Spleen (tissue), 11 donors: Measurements from ENCODE around the gene HECTD2. TPM values are rescaled to one million over a fixed set of nuclear protein-coding genes. Genes with fewer than 3 reads are reported as not detected.
A peak's percentile ranks its signal among the peaks of the same experiment; 100 is the strongest.
"Not testable (repeated sequence)": the region's sequence is repeated elsewhere in the genome, so short reads cannot be mapped to it uniquely, and the experiment has no call there.

Experiments
- DNase-seq: peaks from one replicate; pipeline ENCODE4 v3.0.0-alpha.2; 2020
- H3K27ac ChIP-seq, 8 donors: fragments of 200-600 bp; sonication (generic) in 7 of 8; 1 replicate in 4 of 8; 2 replicates in 4 of 8; pipeline versions ENCODE4 v1.5.0 to v1.8.0; 2016 to 2021; ENCODE audit warnings: inconsistent platforms in 4 of 8, mild to moderate bottlenecking in 4 of 8, moderate library complexity in 1 of 8
- H3K27me3 ChIP-seq, 7 donors: fragments of 200-600 bp; sonication (generic) in 6 of 7; replicated peaks in 1 of 7; 1 replicate in 4 of 7; 2 replicates in 3 of 7; pipeline versions ENCODE4 v1.5.0 to v1.8.0; 2016 to 2021; ENCODE audit warnings: inconsistent platforms in 3 of 7, mild to moderate bottlenecking in 1 of 7
- H3K36me3 ChIP-seq, 6 donors: fragments of 200-600 bp; sonication (generic) in 5 of 6; 1 replicate in 4 of 6; 2 replicates in 2 of 6; pipeline versions ENCODE4 v1.5.0 to v1.8.0; 2016 to 2021; ENCODE audit warnings: inconsistent platforms in 2 of 6
- H3K4me1 ChIP-seq, 6 donors: fragments of 200-600 bp; sonication (generic) in 5 of 6; 1 replicate in 3 of 6; 2 replicates in 3 of 6; pipeline versions ENCODE4 v1.5.0 to v1.8.0; 2016 to 2021; ENCODE audit warnings: inconsistent platforms in 3 of 6
- H3K4me3 ChIP-seq, 8 donors: fragments of 200-600 bp; sonication (generic) in 7 of 8; 1 replicate in 4 of 8; 2 replicates in 4 of 8; pipeline versions ENCODE4 v1.5.0 to v1.8.0; 2016 to 2021; ENCODE audit warnings: inconsistent platforms in 4 of 8, mild to moderate bottlenecking in 4 of 8, moderate library complexity in 2 of 8
- H3K9me3 ChIP-seq, 8 donors: fragments of 200-600 bp; sonication (generic) in 7 of 8; 1 replicate in 4 of 8; 2 replicates in 4 of 8; pipeline versions ENCODE4 v1.5.0 to v1.8.0; 2016 to 2021; ENCODE audit warnings: inconsistent platforms in 4 of 8
- POLR2A ChIP-seq, 3 donors: fragments of 450-650 bp; IDR thresholded peaks; one replicate each; pipeline ENCODE4 v1.5.1; 2017; ENCODE audit warnings: antibody characterized with exemption in 3 of 3, mild to moderate bottlenecking in 1 of 3
- POLR2AphosphoS5 ChIP-seq, 3 donors: sonication (generic); formaldehyde crosslinking; IDR thresholded peaks; one replicate each; pipeline ENCODE4 v1.5.1; 2017; ENCODE audit warnings: antibody characterized with exemption in 3 of 3
- WGBS, 5 donors: extraction: QIAGEN DNeasy Blood & Tissue Kit in 3 of 5; methylation state at CpG; one replicate each; pipeline versions ENCODE4 v1.1.5 to v1.1.7; 2013 to 2018; 5-methylcytosine and 5-hydroxymethylcytosine counted together
- intact Hi-C: fragments of 100-400 bp; cut with DNase I; formaldehyde crosslinking; loops from one replicate; pipeline ENCODE4 v1.15.0; 2023; ENCODE audit warnings: low total_unique reads
- polyA plus RNA-seq, 3 donors: library from polyadenylated mRNA; stranded (reverse); fragments of 200-250 nt; gene quantifications; one replicate each; pipeline ENCODE4 v1.2.1, GENCODE V29; 2013
- total RNA-seq, 7 donors: library from RNA; depleted of rRNA in 3 of 7; stranded (reverse); fragments of >200 nt in 3 of 7; fragmentation: NEBNext Ultra II Directional in 4 of 7; extraction: Animal tissue kit (Norgen Biotek cat#: 25700) in 4 of 7; gene quantifications; one replicate each; pipeline versions ENCODE4 v1.1.0 to v1.2.1, GENCODE V29; 2016 to 2021
- TF ChIP-seq, protein P1 (sequence below), 11 experiments: fragments of 200-600 bp in 7 of 11; fragments of 450-650 bp in 4 of 11; sonication (generic) in 4 of 11; IDR thresholded peaks in 8 of 11; conservative IDR thresholded peaks in 3 of 11; 1 replicate in 7 of 11; 2 replicates in 4 of 11; pipeline versions ENCODE4 v1.4.0 to v1.8.0; 2016 to 2021; ENCODE audit warnings: antibody characterized with exemption in 11 of 11, inconsistent platforms in 4 of 11, mild to moderate bottlenecking in 1 of 11
- donor health status: healthy with polysubstance abuse.
- donor health status: DM: no; HTN: no; CAD: no; lungs with moderate emphysema.
- donor health status: DM: no; HTN: no; CAD: no.
- donor health status: Bipolar disorder and iron deficiency.
- donor health status: healthy.
- donor health status: DM: no; HTN: no; CAD: no.
- donor health status: DM: yes; HTN: yes; CAD: no.

HECTD2 gene
- total and polyA plus RNA-seq, 10 donors: 3.3 to 11.1 (median 7.4) TPM

DNA sequence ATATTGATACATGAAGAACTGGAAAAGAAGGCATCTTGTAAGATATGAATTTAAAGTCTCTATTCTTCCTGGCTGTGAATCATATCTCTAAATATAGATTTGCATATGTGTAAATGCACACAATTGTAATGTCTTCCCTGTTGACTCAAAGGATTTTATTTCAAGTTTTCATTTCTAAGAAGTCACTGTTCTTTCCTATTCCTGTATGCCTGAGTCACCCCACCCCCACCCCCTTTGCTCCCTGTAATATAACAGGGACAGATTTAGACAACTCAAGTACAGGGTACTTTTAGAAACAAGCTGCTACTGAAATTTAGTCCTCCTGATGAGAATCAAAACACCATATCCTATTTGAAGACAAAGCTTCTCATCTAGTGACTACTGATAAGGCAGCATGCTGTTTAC is 43.0 kb upstream of the HECTD2 start:
- Histone ChIP-seq H3K9me3 (peaks cover 0 to 4% (median 0%) of the 10 kb centered on the region in 8 donors), H3K27ac (no peak overlapping the region)

DNA sequence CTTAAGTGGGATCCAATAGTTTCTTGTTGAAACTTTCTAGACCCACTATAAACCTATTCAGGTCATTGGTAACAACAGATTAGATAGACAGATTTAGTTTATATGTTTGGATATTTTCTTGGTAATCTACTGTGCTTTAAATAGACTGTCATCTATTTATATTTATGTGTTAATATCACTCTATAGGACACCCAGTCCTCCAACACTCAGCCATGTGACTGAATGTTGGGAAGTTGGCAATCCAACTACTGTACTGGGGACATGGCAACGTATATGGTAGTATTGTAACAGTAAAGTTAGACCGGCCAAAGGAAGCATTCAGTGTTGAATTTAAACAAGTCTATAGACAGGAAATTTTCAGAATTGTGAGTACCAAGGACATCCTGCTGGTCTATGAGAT is 42.6 kb upstream of the HECTD2 start:
- H3K4me3 ChIP-seq: no peak overlapping the region
- WGBS, 5 donors: 43 to 61% (median 51%) methylated on average over 2 of the region's 2 CpGs
- H3K9me3 ChIP-seq: peaks cover 0 to 8% (median under 1%) of the 10 kb centered on the region in 8 donors
- no peaks in the 10 kb centered on the region for H3K4me1 ChIP-seq
- H3K36me3 ChIP-seq: no peaks in the 10 kb centered on the region
- DNase-seq: no peak
- no peak overlapping the region for H3K27ac ChIP-seq
- no peak for TF ChIP-seq POLR2A (IDR thresholded peaks at IDR 0.05)
- intact Hi-C loops: no loop called here
- H3K27me3 ChIP-seq: peaks cover 0 to 5% (median 0%) of the 10 kb centered on the region in 7 donors

More for the DNA sequence above, 43.0 kb upstream of the HECTD2 start:
- H3K4me1 ChIP-seq: no peaks in the 10 kb centered on the region
- DNase-seq: no peak
- H3K4me3 ChIP-seq: no peak overlapping the region
- peaks cover 0 to 5% (median 0%) of the 10 kb centered on the region in 7 donors for H3K27me3 ChIP-seq
- intact Hi-C loops: no loop called here
- H3K36me3 ChIP-seq: no peaks in the 10 kb centered on the region
- TF ChIP-seq, protein P1, sequence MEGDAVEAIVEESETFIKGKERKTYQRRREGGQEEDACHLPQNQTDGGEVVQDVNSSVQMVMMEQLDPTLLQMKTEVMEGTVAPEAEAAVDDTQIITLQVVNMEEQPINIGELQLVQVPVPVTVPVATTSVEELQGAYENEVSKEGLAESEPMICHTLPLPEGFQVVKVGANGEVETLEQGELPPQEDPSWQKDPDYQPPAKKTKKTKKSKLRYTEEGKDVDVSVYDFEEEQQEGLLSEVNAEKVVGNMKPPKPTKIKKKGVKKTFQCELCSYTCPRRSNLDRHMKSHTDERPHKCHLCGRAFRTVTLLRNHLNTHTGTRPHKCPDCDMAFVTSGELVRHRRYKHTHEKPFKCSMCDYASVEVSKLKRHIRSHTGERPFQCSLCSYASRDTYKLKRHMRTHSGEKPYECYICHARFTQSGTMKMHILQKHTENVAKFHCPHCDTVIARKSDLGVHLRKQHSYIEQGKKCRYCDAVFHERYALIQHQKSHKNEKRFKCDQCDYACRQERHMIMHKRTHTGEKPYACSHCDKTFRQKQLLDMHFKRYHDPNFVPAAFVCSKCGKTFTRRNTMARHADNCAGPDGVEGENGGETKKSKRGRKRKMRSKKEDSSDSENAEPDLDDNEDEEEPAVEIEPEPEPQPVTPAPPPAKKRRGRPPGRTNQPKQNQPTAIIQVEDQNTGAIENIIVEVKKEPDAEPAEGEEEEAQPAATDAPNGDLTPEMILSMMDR (IDR thresholded peaks at IDR 0.05 in 8 of 11, conservative IDR thresholded peaks at IDR 0.05 in 3 of 11): no peak
- TF ChIP-seq POLR2A (IDR thresholded peaks at IDR 0.05): no peak
- no peak for TF ChIP-seq POLR2AphosphoS5 (IDR thresholded peaks at IDR 0.05)

DNA sequence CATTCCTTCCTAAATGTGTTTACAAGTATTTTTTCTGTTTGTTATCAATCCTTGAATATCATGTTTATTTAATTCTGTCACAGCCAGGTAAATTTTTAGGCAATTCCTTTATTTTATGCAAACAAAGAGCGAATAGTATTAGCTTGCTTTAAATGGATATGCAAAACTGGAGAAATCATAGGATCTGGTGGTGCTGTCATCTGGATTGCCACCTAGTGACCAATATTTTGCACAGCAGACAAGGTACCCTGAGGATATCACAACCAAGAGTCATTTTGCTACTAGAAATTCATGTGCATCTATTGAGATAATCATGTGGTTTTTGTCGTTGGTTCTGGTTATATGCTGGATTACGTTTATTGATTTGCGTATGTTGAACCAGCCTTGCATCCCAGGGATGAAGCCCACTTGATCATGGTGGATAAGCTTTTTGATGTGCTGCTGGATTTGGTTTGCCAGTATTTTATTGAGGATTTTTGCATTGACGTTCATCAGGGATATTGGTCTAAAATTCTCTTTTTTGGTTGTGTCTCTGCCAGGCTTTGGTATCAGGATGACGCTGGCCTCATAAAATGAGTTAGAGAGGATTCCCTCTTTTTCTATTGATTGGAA is 40.1 kb upstream of the HECTD2 start:
- WGBS, 5 donors: 82 to 89% (median 87%) methylated on average over 6 of the region's 6 CpGs
- intact Hi-C loops, H3K4me3 ChIP-seq, H3K36me3 ChIP-seq, DNase-seq, H3K27ac ChIP-seq, H3K27me3 ChIP-seq, H3K4me1 ChIP-seq: not testable (repeated sequence)
- TF ChIP-seq, protein P1 (IDR thresholded peaks at IDR 0.05 in 8 of 11, conservative IDR thresholded peaks at IDR 0.05 in 3 of 11): peak in 6 of 11 experiments; percentile 23 to 40 (median 32)
- peaks cover 0 to 29% (median 25%) of the 10 kb centered on the region in 8 donors for H3K9me3 ChIP-seq

DNA sequence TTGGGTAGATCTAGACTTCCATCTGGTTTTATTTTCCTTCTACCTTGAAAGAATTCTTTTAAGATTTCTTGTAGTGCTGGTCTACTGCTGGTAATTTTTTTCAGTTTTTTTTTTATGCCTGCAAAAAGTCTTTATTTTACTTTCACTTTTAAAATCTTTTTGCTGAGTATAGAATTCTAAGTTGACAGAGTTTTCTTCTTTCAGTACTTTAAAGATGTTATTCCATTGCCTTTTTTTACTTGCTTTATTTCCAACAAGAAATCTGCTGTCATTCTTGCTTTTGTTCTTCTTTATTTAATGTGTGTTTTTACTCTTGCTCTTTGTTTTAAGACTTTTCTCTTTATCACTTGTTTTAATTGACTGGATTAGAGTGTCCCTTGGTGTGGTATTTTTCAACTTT is 36.1 kb upstream of the HECTD2 start:
- no peak overlapping the region for H3K4me3 ChIP-seq
- H3K9me3 ChIP-seq: peaks cover 0 to 51% (median 40%) of the 10 kb centered on the region in 8 donors

More for the DNA sequence above, 36.1 kb upstream of the HECTD2 start:
- no peak overlapping the region for H3K27ac ChIP-seq
- intact Hi-C loops: no loop called here
- H3K27me3 ChIP-seq: peaks cover 0 to 2% (median 0%) of the 10 kb centered on the region in 7 donors
- H3K36me3 ChIP-seq: no peaks in the 10 kb centered on the region
- no peak for DNase-seq
- no peaks in the 10 kb centered on the region for H3K4me1 ChIP-seq
- TF ChIP-seq, protein P1 (IDR thresholded peaks at IDR 0.05 in 8 of 11, conservative IDR thresholded peaks at IDR 0.05 in 3 of 11): no peak
- TF ChIP-seq POLR2A (IDR thresholded peaks at IDR 0.05) (no peak), POLR2AphosphoS5 (IDR thresholded peaks at IDR 0.05) (no peak)
